NCI-H1092 treated with DMSO at 0.1 percent for 48 hours (cell line): Measurements from ENCODE around the gene GINS1.

ENCODE experiments used
- DNase-seq: peaks from one replicate; lab custom pipeline; 2025; lab: John Stamatoyannopoulos, UW

GINS1 gene

GRCh38 chr20:25407311-25408169 is at the start of gene GINS1:
GINS1 (plus strand) TSS chr20:25407673; CDS start chr20:25407821, 148 bp downstream.
- peak; percentile 93 for DNase-seq

GRCh38 chr20:25360631-25361286 is 46.7 kb upstream of the GINS1 start:
- no peak for DNase-seq

GRCh38 chr20:25361287-25361683 is 46.2 kb upstream of the GINS1 start:
- DNase-seq = no peak

GRCh38 chr20:25364180-25364788 is 43.2 kb upstream of the GINS1 start:
- DNase-seq = no peak

GRCh38 chr20:25364879-25365699 is 42.4 kb upstream of the GINS1 start:
- DNase-seq = no peak

- no peak for DNase-seq
These were observed 38.9 kb upstream of the GINS1 start for GRCh38 chr20:25368526-25368925.

- no peak for DNase-seq
These were observed 38.5 kb upstream of the GINS1 start for GRCh38 chr20:25368976-25369375.

GRCh38 chr20:25369529-25369928 is 37.9 kb upstream of the GINS1 start:
- no peak for DNase-seq

GRCh38 chr20:25369971-25370370 is 37.5 kb upstream of the GINS1 start:
- DNase-seq = no peak

- no peak for DNase-seq
These were observed 34.7 kb upstream of the GINS1 start for GRCh38 chr20:25372584-25373336.

GRCh38 chr20:25374842-25375241 is 32.6 kb upstream of the GINS1 start:
- DNase-seq = no peak

- no peak for DNase-seq
These were observed 31.2 kb upstream of the GINS1 start for GRCh38 chr20:25376236-25376635.

- DNase-seq = no peak
These were observed 30.6 kb upstream of the GINS1 start for GRCh38 chr20:25376886-25377285.

- no peak for DNase-seq
These were observed 29.1 kb upstream of the GINS1 start for GRCh38 chr20:25378189-25378883.

- no peak for DNase-seq
These were observed 28.4 kb upstream of the GINS1 start for GRCh38 chr20:25378884-25379733.

- DNase-seq = no peak
These were observed 26.4 kb upstream of the GINS1 start for GRCh38 chr20:25380945-25381614.

- no peak for DNase-seq
These were observed 24.6 kb upstream of the GINS1 start for GRCh38 chr20:25382704-25383370.

GRCh38 chr20:25389401-25389857 is 18.0 kb upstream of the GINS1 start:
- peak; percentile 45 for DNase-seq
